HS-5 (cell line): ENCODE data around the gene PRKRIP1.
"Not testable (repeated sequence)": the region's sequence is repeated elsewhere in the genome, so short reads cannot be mapped to it uniquely, and the experiment has no call there.

Experiments
- DNase-seq: peaks from one replicate; pipeline ENCODE4 v3.0.0-alpha.2; 2012; ENCODE audit warnings: low read depth

Gene PRKRIP1

GRCh38 chr7:102404005-102404861, 8.1 kb downstream of the PRKRIP1 start:
- no peak for DNase-seq

- not testable (repeated sequence) for DNase-seq
Observed at GRCh38 chr7:102404862-102405188, 8.7 kb downstream of the PRKRIP1 start.

DNA sequence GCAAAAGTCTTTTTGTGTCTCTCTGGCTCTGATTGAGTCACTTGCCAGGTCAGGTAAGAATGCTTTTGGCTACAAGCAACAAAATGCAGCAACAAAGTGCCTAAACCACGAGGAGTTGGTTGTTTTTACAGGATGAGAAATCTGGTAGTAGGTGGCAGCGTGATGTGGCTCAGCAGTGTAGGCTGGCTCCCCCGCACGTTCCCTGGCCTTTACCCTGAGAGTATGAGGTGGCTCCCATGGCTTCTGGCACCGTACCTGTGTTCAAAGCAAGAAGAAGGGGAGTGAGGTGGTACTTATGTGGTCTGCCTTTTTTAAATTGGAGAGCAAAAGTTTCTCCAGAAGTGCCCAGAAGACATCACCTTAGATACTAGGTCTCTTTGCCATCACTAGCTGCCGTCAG, 11.7 kb downstream of the PRKRIP1 start:
- DNase-seq, result no peak

GRCh38 chr7:102408530-102408929, 12.4 kb downstream of the PRKRIP1 start:
- DNase-seq, result not testable (repeated sequence)

DNA sequence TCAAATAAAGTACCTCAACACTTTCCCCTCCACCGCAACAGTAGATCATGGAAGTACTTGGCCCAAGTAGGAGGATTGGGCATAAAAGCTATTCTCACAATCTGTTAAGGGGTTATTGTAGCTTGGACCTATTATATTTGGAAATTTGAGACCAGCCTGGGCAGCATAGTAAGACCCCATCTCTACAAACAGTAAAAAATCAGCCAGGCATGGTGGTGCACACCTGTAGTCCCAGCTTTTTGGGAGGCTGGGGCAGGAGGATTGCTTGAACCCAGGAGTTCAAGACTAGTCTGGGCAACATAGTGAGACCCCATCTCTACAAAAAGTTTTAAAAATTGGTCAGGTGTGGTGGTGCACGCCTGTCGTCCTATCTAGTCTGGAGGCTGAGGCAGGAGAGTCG, 13.2 kb downstream of the PRKRIP1 start:
- no peak for DNase-seq

GRCh38 chr7:102410123-102410522, 14.0 kb downstream of the PRKRIP1 start:
- DNase-seq, result no peak

GRCh38 chr7:102410918-102411317, 14.8 kb downstream of the PRKRIP1 start:
- no peak for DNase-seq

DNA sequence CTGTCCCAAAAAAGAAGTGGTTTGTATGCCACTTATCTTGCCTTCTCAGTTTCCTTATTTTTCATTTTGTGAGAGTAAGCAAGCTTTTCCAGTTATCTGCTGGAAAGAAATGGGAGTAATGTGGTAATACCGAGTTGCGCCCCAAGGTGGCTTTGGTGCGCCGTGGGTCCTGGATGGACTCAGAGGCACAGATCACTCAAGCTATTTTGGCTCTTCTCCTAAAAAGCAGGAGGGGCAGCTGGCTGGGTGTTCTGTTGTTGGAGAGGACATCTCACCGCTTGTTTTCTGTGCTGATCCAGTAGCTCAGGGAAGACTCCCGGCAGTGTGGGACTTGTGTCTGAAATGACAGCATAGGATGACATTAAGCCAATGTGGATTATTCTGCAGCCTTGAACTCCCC, 16.4 kb downstream of the PRKRIP1 start:
- no peak for DNase-seq

DNA sequence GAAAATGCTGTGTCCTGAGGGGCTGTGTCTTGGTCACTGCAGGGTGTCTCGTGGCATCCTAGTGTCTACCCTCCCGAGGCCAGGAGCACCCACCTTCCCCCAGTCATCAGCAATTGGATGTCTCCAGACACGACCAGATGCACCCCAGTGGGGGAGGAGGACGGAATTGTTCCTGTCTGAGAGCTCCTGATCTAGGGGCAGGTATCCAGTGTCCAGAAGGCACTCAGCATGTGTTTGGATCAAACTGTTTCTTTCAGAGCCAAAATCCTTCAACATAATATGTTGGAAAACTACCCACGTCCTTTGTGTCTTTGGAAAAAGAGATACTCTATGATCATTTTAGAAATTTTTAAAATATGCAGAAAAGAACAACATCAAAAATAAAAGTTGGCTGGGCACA, 16.9 kb downstream of the PRKRIP1 start:
- no peak for DNase-seq

DNA sequence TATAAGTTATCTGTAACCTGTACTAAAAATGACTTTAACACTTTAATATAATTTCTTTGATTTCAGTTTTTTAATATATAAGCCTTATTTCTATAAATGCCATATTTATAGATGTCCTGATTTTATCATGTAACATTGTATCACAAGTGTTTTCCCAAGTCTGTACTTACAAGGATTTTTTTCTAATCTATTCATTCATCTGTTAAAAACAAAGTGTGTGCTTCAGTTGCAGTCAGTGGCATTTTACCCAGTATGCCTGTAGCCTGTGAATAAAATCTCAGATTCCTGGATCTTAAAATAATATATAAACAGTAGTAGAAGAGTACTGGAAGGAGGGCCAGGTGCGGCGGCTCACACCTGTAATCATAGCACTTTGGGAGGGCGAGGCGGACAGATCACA, 17.4 kb downstream of the PRKRIP1 start:
- DNase-seq, result no peak

GRCh38 chr7:102415685-102416225, 19.6 kb downstream of the PRKRIP1 start:
- no peak for DNase-seq

- no peak for DNase-seq
Observed at GRCh38 chr7:102416406-102416805, 20.2 kb downstream of the PRKRIP1 start.

DNA sequence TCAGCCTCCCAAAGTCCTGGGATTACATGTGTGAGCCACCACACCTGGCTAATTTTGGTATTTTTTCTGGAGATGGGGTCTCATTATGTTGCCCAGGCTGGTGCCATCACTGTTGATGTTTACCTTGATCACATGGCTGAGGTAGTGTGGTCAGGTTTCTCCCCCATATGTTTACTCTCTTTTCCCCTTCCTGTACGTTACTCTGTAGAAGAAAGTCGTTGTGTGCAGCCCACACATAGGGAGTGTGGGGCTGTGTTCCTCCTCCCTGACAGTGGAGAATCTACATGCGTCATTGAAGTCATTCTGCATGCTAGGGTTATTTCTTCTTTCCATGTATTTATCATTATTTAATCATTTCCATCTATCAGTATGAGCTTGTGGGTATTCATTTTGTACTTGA, 20.9 kb downstream of the PRKRIP1 start:
- no peak for DNase-seq

DNA sequence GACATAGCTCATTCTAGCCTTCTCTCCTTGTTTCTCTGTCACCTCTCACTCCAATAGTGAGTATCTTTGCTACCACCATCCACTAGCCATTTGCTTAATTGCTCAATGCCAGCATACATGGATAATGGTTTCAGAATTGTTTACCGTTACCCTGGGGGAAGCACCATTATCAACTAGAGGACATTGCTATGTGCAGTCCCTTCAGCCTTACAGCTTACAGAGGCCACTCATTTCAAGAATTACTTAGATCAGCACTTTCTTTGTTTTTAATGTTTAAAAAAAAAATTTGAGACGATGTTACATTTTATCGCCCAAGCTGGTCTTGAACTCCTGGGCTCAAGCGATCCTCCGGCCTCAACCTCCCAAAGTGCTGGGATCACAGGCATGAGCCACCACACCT, 22.4 kb downstream of the PRKRIP1 start:
- DNase-seq, result no peak

DNA sequence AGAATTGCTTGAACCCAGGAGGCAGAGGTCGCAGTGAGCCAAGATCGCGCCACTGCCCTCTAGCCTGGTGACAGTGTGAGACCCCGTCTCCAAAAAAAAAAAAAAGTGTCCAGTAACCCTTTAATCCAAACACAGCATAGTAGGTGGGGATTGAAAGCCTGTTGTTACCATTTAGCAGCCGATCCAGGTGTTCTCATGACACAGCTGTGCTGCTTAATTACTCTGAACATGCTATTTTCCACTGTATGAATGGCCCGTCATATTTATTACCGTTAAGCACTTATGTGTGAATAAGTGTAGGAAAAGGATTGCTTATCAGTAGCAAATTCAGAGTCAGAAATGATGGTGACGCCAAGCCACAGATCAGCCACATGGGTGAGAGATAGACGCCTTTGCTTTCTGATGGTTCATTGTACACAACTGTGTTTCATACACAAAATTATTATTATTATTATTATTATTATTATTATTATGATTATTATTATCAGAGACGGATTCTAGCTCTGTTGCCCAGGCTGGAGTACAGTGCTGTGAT, 25.6 kb downstream of the PRKRIP1 start:
- no peak for DNase-seq

- DNase-seq, result no peak
Observed at GRCh38 chr7:102424129-102424551, 28.0 kb downstream of the PRKRIP1 start.

- DNase-seq, result no peak
Observed at GRCh38 chr7:102424787-102425218, 28.6 kb downstream of the PRKRIP1 start.

GRCh38 chr7:102425639-102426267, 29.6 kb downstream of the PRKRIP1 start:
- no peak for DNase-seq

DNA sequence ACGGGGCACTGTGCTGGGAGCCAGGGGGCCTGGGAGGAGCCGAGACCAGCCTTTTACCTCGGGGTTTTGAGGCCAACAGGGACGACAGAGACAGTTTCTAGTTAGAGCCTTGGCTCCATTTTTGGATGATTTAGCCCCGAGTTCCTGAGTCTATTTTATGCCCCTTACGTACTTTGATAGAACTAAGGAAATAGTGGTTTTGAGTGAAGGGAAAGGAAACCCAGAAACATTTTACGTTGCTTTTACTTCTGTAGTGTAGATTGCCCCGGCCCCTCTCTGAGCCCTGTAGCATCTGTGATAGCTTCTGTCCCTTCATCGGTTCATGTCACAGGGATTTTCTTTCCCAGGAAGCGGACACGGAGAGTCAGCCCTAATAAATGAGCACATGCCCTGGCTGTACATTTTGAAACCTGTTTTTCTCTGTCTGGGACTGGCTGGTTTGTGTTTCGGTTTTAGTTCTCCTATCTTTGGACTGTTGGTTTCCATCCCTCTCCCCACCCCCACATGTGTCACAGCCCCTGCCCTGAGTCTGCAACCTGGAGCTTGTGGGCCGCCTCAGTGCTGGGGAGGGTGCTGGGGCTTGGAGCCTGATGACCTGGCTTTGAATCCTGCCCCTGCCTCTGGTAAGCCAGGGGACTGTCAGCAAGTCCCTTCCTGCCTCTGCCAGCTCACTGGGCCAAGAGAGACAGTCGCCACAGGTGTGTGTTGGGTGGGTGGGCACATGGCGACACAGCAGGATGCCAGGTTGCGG, 30.3 kb downstream of the PRKRIP1 start:
- DNase-seq, result no peak

GRCh38 chr7:102427019-102427405, 30.8 kb downstream of the PRKRIP1 start:
- no peak for DNase-seq

DNA sequence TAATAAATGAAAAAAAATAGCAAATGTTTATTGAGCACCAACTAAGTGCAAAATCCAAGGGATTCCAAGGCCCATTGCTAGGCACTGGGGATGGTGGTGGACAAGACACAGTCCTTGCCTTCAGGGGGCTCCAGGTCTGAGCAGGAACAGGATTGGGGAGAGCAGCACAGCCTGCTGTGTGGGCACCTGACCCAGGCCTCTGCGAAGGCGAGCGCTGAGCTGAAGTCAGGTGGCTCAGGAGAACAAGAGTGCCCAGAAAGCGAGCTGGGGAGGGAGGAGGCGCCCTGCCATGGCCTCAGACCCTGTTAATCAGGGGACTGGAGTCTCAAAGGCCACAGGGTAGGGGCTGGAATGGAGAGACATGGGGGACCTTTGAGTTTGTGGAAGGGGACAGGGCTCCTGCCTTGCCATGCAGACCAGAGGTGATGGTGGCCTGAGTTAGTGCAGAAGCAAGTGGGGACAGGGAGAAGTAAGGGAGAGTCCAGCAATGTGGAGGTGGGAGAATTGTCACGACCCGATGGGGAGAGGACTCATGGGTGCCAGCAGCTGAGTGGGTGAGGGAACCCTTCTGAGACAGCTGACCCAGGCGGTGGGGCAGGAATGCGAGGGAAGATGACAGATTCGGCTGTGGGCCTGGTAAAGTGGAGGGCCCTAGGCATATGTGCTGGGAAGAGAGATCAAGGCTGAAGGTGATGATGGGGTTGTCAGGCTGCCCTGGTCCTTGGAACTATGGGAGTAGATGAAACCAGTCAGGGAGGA, 33.2 kb downstream of the PRKRIP1 start:
- no peak for DNase-seq
